NCI-H524 treated with DMSO at 0.1 percent for 48 hours (cell line): ENCODE data around the gene SLC47A2.

Source experiments
- DNase-seq: peaks from one replicate; lab custom pipeline; 2025; lab: John Stamatoyannopoulos, UW

Gene SLC47A2

GRCh38 chr17:19716108-19717030 is at the start of gene SLC47A2:
TSS of gene SLC47A2 (minus strand) at chr17:19716584. CDS start at chr17:19716555, 29 bp downstream.
- DNase-seq, result no peak

- no peak for DNase-seq
Observed at GRCh38 chr17:19766016-19766415, 49.6 kb upstream of the SLC47A2 start.

- peak; percentile 6 for DNase-seq
Observed at GRCh38 chr17:19763991-19764390, 47.6 kb upstream of the SLC47A2 start.

DNA sequence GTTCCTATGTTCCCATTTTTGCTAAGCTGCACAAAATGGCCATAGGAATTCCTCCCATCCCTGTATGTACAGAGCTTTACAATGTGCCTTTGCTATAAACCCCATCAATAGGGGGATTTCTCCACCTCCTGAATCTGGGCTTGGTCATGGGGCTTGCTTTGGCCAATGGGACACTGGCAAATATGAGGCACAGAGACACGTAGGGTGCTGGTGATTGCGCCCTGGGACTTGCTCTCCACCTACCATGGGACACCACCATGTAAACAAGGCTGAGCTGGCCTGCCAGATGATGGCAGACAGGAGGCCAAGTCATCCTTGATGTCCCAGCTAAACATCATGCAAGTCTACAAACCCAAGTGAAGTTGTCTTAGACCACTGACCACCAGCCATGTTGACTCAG is 47.0 kb upstream of the SLC47A2 start:
- no peak for DNase-seq

- no peak for DNase-seq
Observed at GRCh38 chr17:19762515-19762961, 46.2 kb upstream of the SLC47A2 start.

DNA sequence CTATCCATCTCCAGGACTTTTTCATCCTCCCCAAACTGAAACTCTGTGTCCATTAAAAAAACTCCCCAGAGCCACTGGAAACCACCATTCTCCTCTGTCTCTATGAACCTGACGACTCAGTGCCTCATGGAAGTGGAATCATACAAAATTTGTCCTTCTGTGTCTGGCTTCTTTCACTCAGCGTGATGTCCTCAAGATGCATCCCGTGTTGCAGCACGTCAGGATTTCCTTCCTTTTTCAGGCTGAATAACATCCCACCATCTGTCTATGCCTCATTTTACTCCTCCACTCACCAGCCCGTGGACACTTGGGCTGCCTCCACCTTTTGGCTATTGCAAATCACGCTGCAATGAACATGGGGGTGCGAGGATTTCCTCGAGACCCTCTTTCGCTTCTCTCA is 44.4 kb upstream of the SLC47A2 start:
- DNase-seq, result no peak

GRCh38 chr17:19759568-19760549 is 43.5 kb upstream of the SLC47A2 start:
- peak; percentile 30 for DNase-seq

DNA sequence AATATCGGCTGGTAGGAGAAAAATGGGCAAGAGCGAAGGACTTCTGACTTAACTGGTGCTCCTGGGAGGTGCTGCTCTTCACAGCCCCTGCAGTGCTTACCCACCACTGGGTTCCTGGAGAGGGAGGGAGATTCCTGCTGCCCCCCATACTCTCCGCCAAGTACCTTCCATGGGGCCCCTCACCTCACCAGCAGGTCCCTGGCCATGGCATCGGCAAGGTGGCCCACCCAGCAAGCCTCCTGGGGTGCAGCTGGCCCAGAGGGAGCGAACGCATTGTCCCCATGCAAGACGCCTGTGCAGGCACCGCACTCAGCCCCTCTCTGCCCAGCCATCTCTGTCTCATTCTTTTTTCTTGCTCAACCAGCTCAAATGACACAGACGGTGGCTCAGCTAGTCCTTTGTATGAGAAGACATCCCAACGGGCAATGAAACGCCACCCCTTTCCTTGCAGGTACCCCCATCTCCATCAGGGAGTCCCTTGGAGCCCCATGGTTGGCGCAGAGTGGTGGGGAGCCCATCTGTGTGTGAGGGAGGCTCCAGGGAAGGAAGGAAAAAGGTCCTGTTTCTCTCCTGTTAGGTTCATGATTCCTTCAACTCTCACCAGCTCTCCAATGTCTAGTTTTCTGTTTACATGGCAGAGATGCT is 41.3 kb upstream of the SLC47A2 start:
- no peak for DNase-seq

DNA sequence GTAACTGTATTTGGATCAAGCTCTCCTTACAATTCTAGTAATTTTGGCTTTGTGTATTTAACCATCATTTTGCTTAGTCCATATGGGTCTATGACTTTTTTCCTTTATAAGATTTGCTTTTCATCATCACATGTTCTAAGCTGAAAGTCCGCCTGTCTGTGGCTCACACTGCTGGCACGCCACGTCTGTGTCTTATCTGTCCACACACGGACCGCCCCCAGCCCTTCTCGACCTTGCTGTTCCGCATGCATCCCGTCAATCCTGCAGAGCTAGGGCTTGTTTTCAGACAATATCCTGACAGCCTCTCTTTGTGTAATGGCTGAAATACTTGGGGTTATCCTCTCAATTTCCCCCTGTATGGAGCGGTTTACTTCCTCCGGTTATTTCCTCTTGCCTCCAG is 40.2 kb upstream of the SLC47A2 start:
- no peak for DNase-seq

DNA sequence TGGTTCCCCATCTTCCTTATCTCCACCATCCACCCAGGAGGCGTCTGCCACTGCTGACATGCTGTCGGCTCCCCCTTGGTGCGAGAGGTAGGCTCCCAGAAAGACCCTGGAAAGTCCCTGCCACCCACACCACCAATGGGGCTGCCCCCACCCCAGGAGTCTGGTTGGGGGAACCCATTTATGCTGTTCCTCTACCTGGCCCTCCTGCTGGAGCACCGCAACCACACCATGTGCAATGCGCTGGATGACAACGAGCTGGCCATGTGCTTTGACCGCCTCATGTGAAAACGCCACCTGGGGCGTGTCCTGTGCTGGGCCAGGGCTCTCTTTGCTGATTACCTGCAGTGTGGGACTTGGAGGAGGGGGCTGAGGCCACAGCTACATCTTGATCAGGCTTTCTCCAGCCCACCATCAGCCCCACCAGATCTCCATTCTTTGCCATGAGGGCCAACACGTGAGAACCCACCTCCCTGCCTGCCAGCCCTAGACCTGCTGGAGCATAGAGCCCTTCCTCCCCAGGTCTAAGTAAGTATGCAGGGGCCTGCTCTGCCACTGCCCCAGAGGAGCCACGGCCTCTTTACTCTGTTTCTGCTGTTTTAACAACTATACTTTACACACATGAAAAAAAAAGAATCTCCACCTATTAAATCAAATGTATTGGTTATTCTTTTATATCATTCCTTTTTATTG is 39.6 kb upstream of the SLC47A2 start:
- DNase-seq, result no peak

GRCh38 chr17:19755392-19755791 is 39.0 kb upstream of the SLC47A2 start:
- DNase-seq, result no peak

DNA sequence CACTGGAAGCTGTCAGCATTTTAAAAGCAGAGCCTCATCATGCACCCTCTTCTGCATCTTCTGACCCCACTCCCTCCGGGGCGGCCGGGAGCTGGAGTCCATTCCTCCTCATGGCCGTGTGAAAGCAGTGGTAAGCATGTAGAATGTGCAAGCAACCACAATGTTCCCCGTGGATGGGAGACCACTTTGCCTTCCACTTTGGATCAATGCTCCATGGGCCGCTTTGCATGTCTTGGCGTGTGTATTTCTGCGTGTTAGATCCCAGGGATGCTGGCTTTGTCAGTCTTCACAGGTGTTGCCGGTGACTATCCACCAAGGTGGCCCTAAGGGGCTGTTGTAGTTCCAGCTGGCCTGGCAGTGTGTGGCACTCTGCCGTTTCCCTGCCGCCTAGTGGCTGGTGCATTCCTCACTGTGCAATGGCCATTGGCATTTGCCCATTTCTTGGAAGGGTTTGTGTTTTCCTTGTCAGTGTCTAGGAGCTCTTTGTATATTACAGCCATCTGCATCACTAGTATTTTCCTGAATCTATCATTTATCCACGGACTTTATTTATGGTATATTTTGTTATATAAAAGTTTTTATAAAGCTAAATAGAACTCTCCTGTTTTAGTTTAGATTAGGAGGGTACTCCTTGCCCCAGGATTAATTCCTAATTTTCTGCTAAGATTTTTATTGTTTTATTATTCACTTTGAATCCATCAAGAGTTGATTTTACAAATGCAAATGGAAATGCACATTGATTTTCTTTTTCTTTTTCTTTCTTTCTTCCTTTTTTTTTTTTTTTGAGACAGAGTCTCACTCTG is 37.5 kb upstream of the SLC47A2 start:
- DNase-seq, result no peak

DNA sequence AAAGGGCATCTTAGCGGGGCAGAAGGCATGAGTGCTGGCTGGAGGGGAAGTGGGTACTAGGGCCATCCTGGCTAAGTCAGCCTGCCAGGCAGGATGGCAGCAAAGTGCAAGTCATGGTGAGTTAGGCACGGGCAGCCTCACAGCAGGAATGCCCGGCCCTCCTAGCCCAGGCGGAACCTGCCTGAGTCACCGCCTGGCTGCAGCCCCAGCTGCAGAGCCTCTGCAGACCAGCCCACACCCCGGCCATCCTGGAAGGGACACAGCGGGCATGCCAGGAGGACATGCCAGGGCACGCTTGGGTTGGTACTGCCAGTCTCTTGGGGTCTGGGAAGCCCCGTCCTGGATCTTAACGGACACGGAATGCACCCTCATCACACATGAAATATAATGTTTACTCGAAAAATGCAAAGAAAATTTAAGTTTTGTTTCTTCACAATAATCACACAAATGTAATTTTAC is 36.7 kb upstream of the SLC47A2 start:
- DNase-seq, result no peak

- no peak for DNase-seq
Observed at GRCh38 chr17:19752216-19753050, 36.0 kb upstream of the SLC47A2 start.

GRCh38 chr17:19750835-19751234 is 34.5 kb upstream of the SLC47A2 start:
- no peak for DNase-seq

DNA sequence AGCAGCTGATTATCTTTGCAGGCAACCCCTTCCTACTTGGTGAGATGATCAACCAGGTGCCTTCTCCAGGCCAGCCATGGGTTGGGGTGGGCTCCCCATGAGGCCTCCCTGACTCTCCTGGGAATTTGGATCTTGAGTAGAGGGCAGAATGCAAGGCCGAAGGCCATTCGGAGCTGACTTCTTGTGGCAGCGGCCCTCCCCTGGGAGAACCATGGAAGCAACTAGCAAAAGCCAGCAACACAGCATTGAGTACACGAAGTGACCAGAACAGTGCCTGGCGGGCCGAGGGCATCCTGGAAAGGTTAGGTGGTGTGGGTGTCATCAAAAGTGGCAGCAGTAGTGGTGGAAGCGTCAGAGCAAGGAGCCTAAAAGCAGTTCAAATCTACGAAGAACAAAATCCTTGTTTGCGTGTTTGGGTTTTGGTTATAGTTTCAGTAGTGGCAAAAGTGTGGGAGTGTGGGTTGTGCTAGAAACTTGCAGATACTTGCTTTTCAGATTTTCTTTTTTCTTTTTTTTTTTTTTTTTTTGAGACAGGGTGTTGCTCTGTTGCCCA is 33.7 kb upstream of the SLC47A2 start:
- no peak for DNase-seq

GRCh38 chr17:19748807-19749193 is 32.4 kb upstream of the SLC47A2 start:
- no peak for DNase-seq

- DNase-seq, result no peak
Observed at GRCh38 chr17:19747829-19748806, 31.7 kb upstream of the SLC47A2 start, which contains the start of gene ALDH3A1. TSS of gene ALDH3A1 (minus strand) at chr17:19748298. CDS start at chr17:19745129, 3,169 bp downstream.
